B cell (primary cell): ENCODE measurements around the gene TNKS1BP1.

Source experiments
- CTCF ChIP-seq: fragments of 200-600 bp; IDR thresholded peaks from one replicate; pipeline ENCODE4 v1.8.0; 2022; ENCODE audit warnings: antibody characterized with exemption, mild to moderate bottlenecking
- EZH2 ChIP-seq: IDR thresholded peaks from 2 replicates; pipeline ENCODE4 v1.6.1; 2012; ENCODE audit warnings: borderline replicate concordance, low read depth, mild to moderate bottlenecking, moderate library complexity, low read length; ENCODE audit not compliant: insufficient read depth, poor library complexity, severe bottlenecking

GRCh38 chr11:57263351-57263750 is 61.4 kb downstream of the TNKS1BP1 start:
- TF ChIP-seq CTCF = no peak
- no peak for TF ChIP-seq EZH2
